ENCODE measurements around the gene PPM1H. TPM values are rescaled to one million over a fixed set of nuclear protein-coding genes. Genes with fewer than 3 reads are reported as not detected.

The PPM1H gene
- total RNA-seq, 1 donor from 2014 or later = 21.6 TPM

- no peak for DNase-seq (ENCODE audit: low read depth)
- Histone ChIP-seq H3K4me3 (ENCODE audit: low read depth, low read length) (no peak overlapping the region), H3K27me3 (ENCODE audit: control insufficient read depth, insufficient read depth, low read length) (no peaks in the 10 kb centered on the region), H3K36me3 (ENCODE audit: control insufficient read depth, insufficient read depth, low read length) (peaks cover under 1% of the 10 kb centered on the region)
- TF ChIP-seq CTCF (IDR thresholded peaks at IDR 0.05; ENCODE audit: insufficient read depth, low read length, poor library complexity, severe bottlenecking) = no peak
Observed at GRCh38 chr12:62621101-62621638, 313.8 kb downstream of the PPM1H start.

GRCh38 chr12:62618930-62619329 is 316.0 kb downstream of the PPM1H start:
- H3K4me3 ChIP-seq (ENCODE audit: low read depth, low read length) = no peak overlapping the region
- DNase-seq (ENCODE audit: low read depth) = no peak
- no peaks in the 10 kb centered on the region for H3K27me3 ChIP-seq (ENCODE audit: control insufficient read depth, insufficient read depth, low read length)
- no peak for TF ChIP-seq CTCF (IDR thresholded peaks at IDR 0.05; ENCODE audit: insufficient read depth, low read length, poor library complexity, severe bottlenecking)
- H3K36me3 ChIP-seq (ENCODE audit: control insufficient read depth, insufficient read depth, low read length) = peaks cover 1% of the 10 kb centered on the region

GRCh38 chr12:62618319-62618718 is 316.6 kb downstream of the PPM1H start:
- H3K27me3 ChIP-seq (ENCODE audit: control insufficient read depth, insufficient read depth, low read length) = no peaks in the 10 kb centered on the region
- DNase-seq (ENCODE audit: low read depth) = no peak
- peaks cover 1% of the 10 kb centered on the region for H3K36me3 ChIP-seq (ENCODE audit: control insufficient read depth, insufficient read depth, low read length)
- no peak for TF ChIP-seq CTCF (IDR thresholded peaks at IDR 0.05; ENCODE audit: insufficient read depth, low read length, poor library complexity, severe bottlenecking)
- no peak overlapping the region for H3K4me3 ChIP-seq (ENCODE audit: low read depth, low read length)

GRCh38 chr12:62613081-62613480 is 321.9 kb downstream of the PPM1H start:
- Histone ChIP-seq H3K27me3 (ENCODE audit: control insufficient read depth, insufficient read depth, low read length) (no peaks in the 10 kb centered on the region), H3K4me3 (ENCODE audit: low read depth, low read length) (no peak overlapping the region), H3K36me3 (ENCODE audit: control insufficient read depth, insufficient read depth, low read length) (peaks cover 1% of the 10 kb centered on the region)
- TF ChIP-seq CTCF (IDR thresholded peaks at IDR 0.05; ENCODE audit: insufficient read depth, low read length, poor library complexity, severe bottlenecking) = no peak
- no peak for DNase-seq (ENCODE audit: low read depth)

- TF ChIP-seq CTCF (IDR thresholded peaks at IDR 0.05; ENCODE audit: insufficient read depth, low read length, poor library complexity, severe bottlenecking) = no peak
- no peak for DNase-seq (ENCODE audit: low read depth)
- Histone ChIP-seq H3K36me3 (ENCODE audit: control insufficient read depth, insufficient read depth, low read length) (no peaks in the 10 kb centered on the region), H3K27me3 (ENCODE audit: control insufficient read depth, insufficient read depth, low read length) (no peaks in the 10 kb centered on the region), H3K4me3 (ENCODE audit: low read depth, low read length) (no peak overlapping the region)
Observed at GRCh38 chr12:62606654-62607053, 328.3 kb downstream of the PPM1H start.

GRCh38 chr12:62605981-62606380 is 329.0 kb downstream of the PPM1H start:
- no peak for DNase-seq (ENCODE audit: low read depth)
- TF ChIP-seq CTCF (IDR thresholded peaks at IDR 0.05; ENCODE audit: insufficient read depth, low read length, poor library complexity, severe bottlenecking) = no peak
- Histone ChIP-seq H3K27me3 (ENCODE audit: control insufficient read depth, insufficient read depth, low read length) (no peaks in the 10 kb centered on the region), H3K4me3 (ENCODE audit: low read depth, low read length) (no peak overlapping the region), H3K36me3 (ENCODE audit: control insufficient read depth, insufficient read depth, low read length) (no peaks in the 10 kb centered on the region)

Measured in kidney epithelial cell (primary cell).